Measurements from ENCODE around the gene SETDB1.
A peak's percentile ranks its signal among the peaks of the same experiment; 100 is the strongest.

Gene SETDB1

GRCh38 chr1:150971583-150972416 lies 45.6 kb downstream of the SETDB1 start:
- CTCF ChIA-PET = interaction anchor here (0.6 to 1.2 kb wide), 3 partner anchors 10 to 128 kb away, joined by 3 to 4 read pairs (median 3); partner anchors contain the start of genes ANXA9 and SETDB1
- Histone ChIP-seq H3K36me3 (ENCODE audit: control insufficient read depth in 2 of 2, insufficient read depth in 1 of 2, low read length in 2 of 2) (peaks cover 0 to 28% of the 10 kb centered on the region in 2 experiments; a peak in 2 of 3 replicates), H3K4me1 (ENCODE audit: control insufficient read depth, insufficient read depth, low read length) (peaks cover 19% of the 10 kb centered on the region), H3K27ac (ENCODE audit: extremely low read depth, low read depth, low read length) (no peak overlapping the region; the same call in 1 of the 2 replicates), H3K4me3 (ENCODE audit: low read depth, low read length) (no peak overlapping the region), H3K9me3 (ENCODE audit: control insufficient read depth, insufficient read depth, low read depth, low read length) (no peaks in the 10 kb centered on the region)
- POLR2A ChIA-PET = interaction anchor here (0.8 kb wide), 1 partner anchor 218 kb away, joined by 3 read pairs; the partner anchor contains the start of gene VPS72
- TF ChIP-seq HIC1 (tag by site-specific recombination; IDR thresholded peaks at IDR 0.05) (peak; percentile 59), PRDM10 (tag by site-specific recombination; IDR thresholded peaks at IDR 0.05) (peak; percentile 100), ZNF600 (tag by site-specific recombination; IDR thresholded peaks at IDR 0.05) (0 out of 2 replicates have a peak, but pooled peaks have one; percentile 7), CTCF (tag by site-specific recombination; IDR thresholded peaks at IDR 0.05) (peak; percentile 72), GLIS1 (tag by site-specific recombination; IDR thresholded peaks at IDR 0.05) (peak; percentile 97), ZIC2 (tag by site-specific recombination; IDR thresholded peaks at IDR 0.05) (peak; percentile 96), ZNF169 (tag by site-specific recombination; IDR thresholded peaks at IDR 0.05) (no peak), KLF1 (tag by site-specific recombination; IDR thresholded peaks at IDR 0.05) (peak; percentile 56), ZNF362 (tag by site-specific recombination; IDR thresholded peaks at IDR 0.05) (no peak), ZNF341 (tag by site-specific recombination; IDR thresholded peaks at IDR 0.05; ENCODE audit: low read depth) (peak; percentile 85), GLIS2 (tag by site-specific recombination; IDR thresholded peaks at IDR 0.05) (peak; percentile 76), ZSCAN23 (tag by site-specific recombination; IDR thresholded peaks at IDR 0.05) (no peak), ZBTB20 (tag by site-specific recombination; IDR thresholded peaks at IDR 0.05) (peak; percentile 61; the same call in 1 of the 2 replicates)

GRCh38 chr1:150972417-150972940 lies 46.3 kb downstream of the SETDB1 start:
- H3K27ac ChIP-seq (ENCODE audit: extremely low read depth, low read depth, low read length) = no peak overlapping the region
- CTCF ChIA-PET = interaction anchor here (0.7 kb wide), 1 partner anchor 127 kb away, joined by 3 read pairs; no protein-coding TSS in a partner anchor
- H3K36me3 ChIP-seq (ENCODE audit: control insufficient read depth in 2 of 2, insufficient read depth in 1 of 2, low read length in 2 of 2) = peaks cover 0 to 21% of the 10 kb centered on the region in 2 experiments; a peak in 2 of 3 replicates
- H3K9me3 ChIP-seq (ENCODE audit: control insufficient read depth, insufficient read depth, low read depth, low read length) = no peaks in the 10 kb centered on the region
- POLR2A ChIA-PET = interaction anchor here (1.4 kb wide), 1 partner anchor 10 kb away, joined by 4 read pairs; no protein-coding TSS in a partner anchor
- H3K4me3 ChIP-seq (ENCODE audit: low read depth, low read length) = no peak overlapping the region
- H3K4me1 ChIP-seq (ENCODE audit: control insufficient read depth, insufficient read depth, low read length) = peaks cover 24% of the 10 kb centered on the region
- 0 out of 2 replicates have a peak, but pooled peaks have one; percentile 12 for TF ChIP-seq PRDM4 (tag by site-specific recombination; IDR thresholded peaks at IDR 0.05)
- TF ChIP-seq ZNF600 (tag by site-specific recombination; IDR thresholded peaks at IDR 0.05) = no peak
- TF ChIP-seq OVOL3 (tag by site-specific recombination; IDR thresholded peaks at IDR 0.05) = no peak
- TF ChIP-seq REST (tag by site-specific recombination; IDR thresholded peaks at IDR 0.05) = 0 out of 2 replicates have a peak, but pooled peaks have one; percentile 20
- no peak for TF ChIP-seq WT1 (tag by site-specific recombination; IDR thresholded peaks at IDR 0.05)

Data from HEK293 (cell line).